ENCODE data around the gene GPC5. TPM values are rescaled to one million over a fixed set of nuclear protein-coding genes. Genes with fewer than 3 reads are reported as not detected.

Gene GPC5
- total and polyA plus RNA-seq, 2 of the 13 experiments (the other 11 are each of a cell fraction or from before 2014, with no cell fraction given): 0.02 to 0.07 TPM

GRCh38 chr13:92303428-92303827 lies 905.0 kb downstream of the GPC5 start (continued):
- no peak for TF ChIP-seq GMEB1 (CRISPR knock-in tag; IDR thresholded peaks at IDR 0.05; ENCODE audit: borderline replicate concordance)
- no peak for TF ChIP-seq ZNF850 (CRISPR knock-in tag; conservative IDR thresholded peaks at IDR 0.05)
- TF ChIP-seq PATZ1 (CRISPR knock-in tag; IDR thresholded peaks at IDR 0.05): no peak
- no peak for TF ChIP-seq ZBTB25 (CRISPR knock-in tag; IDR thresholded peaks at IDR 0.05)
- no peak for TF ChIP-seq ZNF704 (CRISPR knock-in tag; IDR thresholded peaks at IDR 0.05; ENCODE audit: borderline replicate concordance)
- no peak for TF ChIP-seq ZNF567 (CRISPR knock-in tag; IDR thresholded peaks at IDR 0.05; ENCODE audit: borderline replicate concordance)

- Histone ChIP-seq H3K27ac (ENCODE audit: extremely low read length, insufficient read depth, low read length) (no peak overlapping the region), H4K20me1 (ENCODE audit: insufficient read depth, low read length) (no peaks in the 10 kb centered on the region), H3K4me3 (replicated peaks in 1 of 3; ENCODE audit: insufficient read depth in 1 of 3, low read depth in 2 of 3, low read length in 3 of 3) (no peak overlapping the region), H3K36me3 (replicated peaks in 1 of 2; ENCODE audit: control insufficient read depth in 1 of 2, insufficient read depth in 2 of 2, low read length in 2 of 2) (no peaks in the 10 kb centered on the region), H3K9me3 (ENCODE audit: low read length) (no peaks in the 10 kb centered on the region), H2AFZ (ENCODE audit: low read length) (no peak overlapping the region), H3K4me1 (ENCODE audit: insufficient read depth, low read length) (no peaks in the 10 kb centered on the region), H3K27me3 (ENCODE audit: control insufficient read depth in 1 of 2, insufficient read depth in 2 of 2, low read length in 2 of 2) (no peaks in the 10 kb centered on the region), H3K4me2 (ENCODE audit: low read depth, low read length) (no peak overlapping the region), H3K79me2 (ENCODE audit: insufficient read depth, low read length) (no peaks in the 10 kb centered on the region), H3K9ac (ENCODE audit: insufficient read depth, low read depth, low read length) (no peak overlapping the region)
- ATAC-seq: no peak
- ChIA-PET CTCF (ENCODE audit: low intra/inter-chr PET ratio, low total read pairs) (no interaction called here), POLR2A (no interaction called here)
- intact Hi-C loops (cut with micrococcal nuclease; ENCODE audit: unreplicated experiment): no loop called here
- FAIRE-seq: no peak
- in situ Hi-C loops (cut with HindIII; ENCODE audit: extremely low pct_ligation_motif_present, low pct_unique_long_range_greater_than_20kb): no loop called here
- no peak for DNase-seq (ENCODE audit: low spot score)
- WGBS (ENCODE audit: low lambda C conversion rate): 3% methylated on average over 2 of the region's 2 CpGs
- no TSS peak for BruUV-seq (replicated peaks)
- TF ChIP-seq ZNF574 (CRISPR knock-in tag; IDR thresholded peaks at IDR 0.05) (no peak), YY1 (IDR thresholded peaks at IDR 0.05; ENCODE audit: insufficient read depth, insufficient replicate concordance, low read depth, low read length) (no peak), CC2D1A (CRISPR knock-in tag; IDR thresholded peaks at IDR 0.05) (no peak), PHF21A (CRISPR knock-in tag; IDR thresholded peaks at IDR 0.05) (no peak), ZNF790 (CRISPR knock-in tag; IDR thresholded peaks at IDR 0.05; ENCODE audit: borderline replicate concordance) (no peak)
Measured at GRCh38 chr13:92307752-92308151, 909.3 kb downstream of the GPC5 start.

All from HepG2 (cell line).